HepG2 (cell line): ENCODE measurements around the gene ABHD12. TPM values are rescaled to one million over a fixed set of nuclear protein-coding genes. Genes with fewer than 3 reads are reported as not detected.

ENCODE experiments used
- ADNP ChIP-seq: sonication (generic); formaldehyde crosslinking; IDR thresholded peaks from 2 replicates; pipeline ENCODE4 v1.4.0; 2020; ENCODE audit warnings: missing genetic modification reagents
- ARID2 ChIP-seq: sonication (generic); formaldehyde crosslinking; IDR thresholded peaks from 2 replicates; pipeline ENCODE4 v1.8.1; 2022; ENCODE audit warnings: mild to moderate bottlenecking, missing genetic modification reagents, borderline replicate concordance
- BCL6 ChIP-seq: IDR thresholded peaks from 2 replicates; pipeline ENCODE4 v1.6.1; 2016; ENCODE audit warnings: missing genetic modification reagents, missing compliant biosample characterization
- EZH2 ChIP-seq: conservative IDR thresholded peaks from 2 replicates; pipeline ENCODE4 v1.6.1; 2012; ENCODE audit warnings: mild to moderate bottlenecking, low read depth, low read length, moderate library complexity
- FOSL2 ChIP-seq: sonication (generic); formaldehyde crosslinking; IDR thresholded peaks from 2 replicates; pipeline ENCODE4 v1.4.0; 2020; ENCODE audit warnings: missing genetic modification reagents
- KMT2A ChIP-seq: sonication (generic); formaldehyde crosslinking; IDR thresholded peaks from 2 replicates; pipeline ENCODE4 v1.4.0; 2020; ENCODE audit warnings: missing genetic modification reagents
- PHB2 ChIP-seq: fragments of 450-650 bp; IDR thresholded peaks from 2 replicates; pipeline ENCODE4 v1.6.1; 2018; ENCODE audit not compliant: partially characterized antibody
- PHF8 ChIP-seq: sonication (generic); formaldehyde crosslinking; IDR thresholded peaks from 2 replicates; pipeline ENCODE4 v1.5.0; 2020; ENCODE audit warnings: missing genetic modification reagents
- RFXAP ChIP-seq: sonication (generic); formaldehyde crosslinking; IDR thresholded peaks from 2 replicates; pipeline ENCODE4 v1.4.0; 2020; ENCODE audit warnings: missing genetic modification reagents, borderline replicate concordance
- SNAI1 ChIP-seq: sonication (generic); formaldehyde crosslinking; IDR thresholded peaks from 2 replicates; pipeline ENCODE4 v1.5.0; 2020; ENCODE audit warnings: mild to moderate bottlenecking, missing genetic modification reagents, borderline replicate concordance
- TARDBP ChIP-seq: sonication (generic); formaldehyde crosslinking; IDR thresholded peaks from 2 replicates; pipeline ENCODE4 v1.8.0; 2022; ENCODE audit warnings: mild to moderate bottlenecking, missing genetic modification reagents
- TBX3 ChIP-seq: fragments of 450-650 bp; IDR thresholded peaks from 2 replicates; pipeline ENCODE4 v1.6.1; 2017; ENCODE audit warnings: antibody characterized with exemption, mild to moderate bottlenecking, inconsistent platforms, borderline replicate concordance
- XBP1 ChIP-seq: sonication (generic); formaldehyde crosslinking; IDR thresholded peaks from 2 replicates; pipeline ENCODE4 v1.5.0; 2020; ENCODE audit warnings: missing genetic modification reagents
- ZNF383 ChIP-seq: sonication (generic); formaldehyde crosslinking; IDR thresholded peaks from 2 replicates; pipeline ENCODE4 v1.4.0; 2020; ENCODE audit warnings: missing genetic modification reagents, mild to moderate bottlenecking, borderline replicate concordance
- ZNF567 ChIP-seq: sonication (generic); formaldehyde crosslinking; IDR thresholded peaks from 2 replicates; pipeline ENCODE4 v1.8.1; 2023; ENCODE audit warnings: mild to moderate bottlenecking, missing genetic modification reagents, borderline replicate concordance
- ZNF589 ChIP-seq: sonication (generic); formaldehyde crosslinking; conservative IDR thresholded peaks from 2 replicates; pipeline ENCODE4 v1.8.0; 2022; ENCODE audit warnings: mild to moderate bottlenecking, moderate library complexity, missing genetic modification reagents
- ZNF724P ChIP-seq: sonication (generic); formaldehyde crosslinking; IDR thresholded peaks from 2 replicates; pipeline ENCODE4 v1.8.0; 2022; ENCODE audit warnings: missing genetic modification reagents, borderline replicate concordance
- ZNF75D ChIP-seq: sonication (generic); formaldehyde crosslinking; IDR thresholded peaks from 2 replicates; pipeline ENCODE4 v1.8.1; 2023; ENCODE audit warnings: missing genetic modification reagents, mild to moderate bottlenecking, borderline replicate concordance
- polyA plus RNA-seq, 8 experiments: library from polyadenylated mRNA; depleted of rRNA in 3 of 8; stranded (reverse) in 7 of 8; unstranded in 1 of 8; fragments of >200 nt; fragmentation: Illumina TruSeq in 4 of 8; extraction: Trizol in 4 of 8; gene quantifications; 2 replicates each; pipeline versions ENCODE4 v1.2.1 to v1.2.3, GENCODE V29; 2011 to 2016; ENCODE audit warnings: low read depth in 4 of 8, missing spikeins in 1 of 8, mixed read lengths in 1 of 8; ENCODE audit not compliant: insufficient read depth in 1 of 8
- total RNA-seq, 5 experiments: library from RNA; depleted of rRNA; stranded (reverse); fragments of >200 nt; fragmentation: Illumina TruSeq; extraction: Trizol; gene quantifications; 2 replicates each; pipeline ENCODE4 v1.2.3, GENCODE V29; 2016; ENCODE audit warnings: low read depth in 1 of 5
- TF ChIP-seq, protein P1 (sequence below): IDR thresholded peaks from 2 replicates; pipeline ENCODE4 v1.4.0; 2020; ENCODE audit warnings: mild to moderate bottlenecking, missing genetic modification reagents
- TF ChIP-seq, protein P2 (sequence below): sonication (generic); formaldehyde crosslinking; IDR thresholded peaks from 2 replicates; pipeline ENCODE4 v1.4.0; 2020; ENCODE audit warnings: missing genetic modification reagents
- TF ChIP-seq, protein P3 (sequence below): sonication (generic); formaldehyde crosslinking; IDR thresholded peaks from 2 replicates; pipeline ENCODE4 v1.9.0; 2022; ENCODE audit warnings: low read depth, missing genetic modification reagents

ABHD12 gene
- total and polyA plus RNA-seq, 2 of the 13 experiments (the other 11 are each of a cell fraction or from before 2014, with no cell fraction given): 23.5 to 72.1 TPM

- TF ChIP-seq, protein P1, sequence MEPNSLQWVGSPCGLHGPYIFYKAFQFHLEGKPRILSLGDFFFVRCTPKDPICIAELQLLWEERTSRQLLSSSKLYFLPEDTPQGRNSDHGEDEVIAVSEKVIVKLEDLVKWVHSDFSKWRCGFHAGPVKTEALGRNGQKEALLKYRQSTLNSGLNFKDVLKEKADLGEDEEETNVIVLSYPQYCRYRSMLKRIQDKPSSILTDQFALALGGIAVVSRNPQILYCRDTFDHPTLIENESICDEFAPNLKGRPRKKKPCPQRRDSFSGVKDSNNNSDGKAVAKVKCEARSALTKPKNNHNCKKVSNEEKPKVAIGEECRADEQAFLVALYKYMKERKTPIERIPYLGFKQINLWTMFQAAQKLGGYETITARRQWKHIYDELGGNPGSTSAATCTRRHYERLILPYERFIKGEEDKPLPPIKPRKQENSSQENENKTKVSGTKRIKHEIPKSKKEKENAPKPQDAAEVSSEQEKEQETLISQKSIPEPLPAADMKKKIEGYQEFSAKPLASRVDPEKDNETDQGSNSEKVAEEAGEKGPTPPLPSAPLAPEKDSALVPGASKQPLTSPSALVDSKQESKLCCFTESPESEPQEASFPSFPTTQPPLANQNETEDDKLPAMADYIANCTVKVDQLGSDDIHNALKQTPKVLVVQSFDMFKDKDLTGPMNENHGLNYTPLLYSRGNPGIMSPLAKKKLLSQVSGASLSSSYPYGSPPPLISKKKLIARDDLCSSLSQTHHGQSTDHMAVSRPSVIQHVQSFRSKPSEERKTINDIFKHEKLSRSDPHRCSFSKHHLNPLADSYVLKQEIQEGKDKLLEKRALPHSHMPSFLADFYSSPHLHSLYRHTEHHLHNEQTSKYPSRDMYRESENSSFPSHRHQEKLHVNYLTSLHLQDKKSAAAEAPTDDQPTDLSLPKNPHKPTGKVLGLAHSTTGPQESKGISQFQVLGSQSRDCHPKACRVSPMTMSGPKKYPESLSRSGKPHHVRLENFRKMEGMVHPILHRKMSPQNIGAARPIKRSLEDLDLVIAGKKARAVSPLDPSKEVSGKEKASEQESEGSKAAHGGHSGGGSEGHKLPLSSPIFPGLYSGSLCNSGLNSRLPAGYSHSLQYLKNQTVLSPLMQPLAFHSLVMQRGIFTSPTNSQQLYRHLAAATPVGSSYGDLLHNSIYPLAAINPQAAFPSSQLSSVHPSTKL (CRISPR knock-in tag): peak; percentile 87
- peak; percentile 98; the same call in 1 of the 2 replicates for TF ChIP-seq ZNF567 (CRISPR knock-in tag)
- peak; percentile 76 for TF ChIP-seq TBX3
- TF ChIP-seq PHB2: no peak
- TF ChIP-seq TARDBP (CRISPR knock-in tag): peak; percentile 100
- TF ChIP-seq SNAI1 (CRISPR knock-in tag): peak; percentile 94; the same call in 1 of the 2 replicates
- TF ChIP-seq EZH2: no peak
- peak; percentile 98 for TF ChIP-seq ARID2 (CRISPR knock-in tag)
- peak; percentile 54; the same call in 1 of the 2 replicates for TF ChIP-seq ZNF75D
- TF ChIP-seq ADNP: peak; percentile 72; the same call in 1 of the 2 replicates
- peak; percentile 99 for TF ChIP-seq ZNF724P (CRISPR knock-in tag)
- no peak; the same call in 1 of the 2 replicates for TF ChIP-seq ZNF383
- TF ChIP-seq, protein P2, sequence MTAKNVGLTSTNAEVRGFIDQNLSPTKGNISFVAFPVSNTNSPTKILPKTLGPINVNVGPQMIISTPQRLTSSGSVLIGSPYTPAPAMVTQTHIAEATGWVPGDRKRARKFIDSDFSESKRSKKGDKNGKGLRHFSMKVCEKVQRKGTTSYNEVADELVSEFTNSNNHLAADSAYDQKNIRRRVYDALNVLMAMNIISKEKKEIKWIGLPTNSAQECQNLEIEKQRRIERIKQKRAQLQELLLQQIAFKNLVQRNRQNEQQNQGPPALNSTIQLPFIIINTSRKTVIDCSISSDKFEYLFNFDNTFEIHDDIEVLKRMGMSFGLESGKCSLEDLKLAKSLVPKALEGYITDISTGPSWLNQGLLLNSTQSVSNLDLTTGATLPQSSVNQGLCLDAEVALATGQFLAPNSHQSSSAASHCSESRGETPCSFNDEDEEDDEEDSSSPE (CRISPR knock-in tag): peak; percentile 100
- TF ChIP-seq PHF8 (CRISPR knock-in tag): peak; percentile 99
- peak; percentile 100 for TF ChIP-seq KMT2A (CRISPR knock-in tag)
- peak; percentile 99; the same call in 1 of the 2 replicates for TF ChIP-seq ZNF589 (CRISPR knock-in tag)
- peak; percentile 77 for TF ChIP-seq FOSL2 (CRISPR knock-in tag)
- peak; percentile 75 for TF ChIP-seq BCL6 (CRISPR knock-in tag)
- TF ChIP-seq XBP1 (CRISPR knock-in tag): peak; percentile 95; the same call in 1 of the 2 replicates
- TF ChIP-seq, protein P3, sequence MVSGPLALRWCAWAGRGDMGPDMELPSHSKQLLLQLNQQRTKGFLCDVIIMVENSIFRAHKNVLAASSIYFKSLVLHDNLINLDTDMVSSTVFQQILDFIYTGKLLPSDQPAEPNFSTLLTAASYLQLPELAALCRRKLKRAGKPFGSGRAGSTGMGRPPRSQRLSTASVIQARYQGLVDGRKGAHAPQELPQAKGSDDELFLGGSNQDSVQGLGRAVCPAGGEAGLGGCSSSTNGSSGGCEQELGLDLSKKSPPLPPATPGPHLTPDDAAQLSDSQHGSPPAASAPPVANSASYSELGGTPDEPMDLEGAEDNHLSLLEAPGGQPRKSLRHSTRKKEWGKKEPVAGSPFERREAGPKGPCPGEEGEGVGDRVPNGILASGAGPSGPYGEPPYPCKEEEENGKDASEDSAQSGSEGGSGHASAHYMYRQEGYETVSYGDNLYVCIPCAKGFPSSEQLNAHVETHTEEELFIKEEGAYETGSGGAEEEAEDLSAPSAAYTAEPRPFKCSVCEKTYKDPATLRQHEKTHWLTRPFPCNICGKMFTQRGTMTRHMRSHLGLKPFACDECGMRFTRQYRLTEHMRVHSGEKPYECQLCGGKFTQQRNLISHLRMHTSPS (CRISPR knock-in tag): peak; percentile 77
- TF ChIP-seq RFXAP: peak; percentile 98
These were observed 16.9 kb upstream of the ABHD12 start, which contains the start of gene GINS1 (continued) for GRCh38 chr20:25407311-25408169.
